NCI-H146 (cell line): ENCODE data around the gene OR51B6.
"Not testable (repeated sequence)": the region's sequence is repeated elsewhere in the genome, so short reads cannot be mapped to it uniquely, and the experiment has no call there.

Experiments used
- DNase-seq: peaks from one replicate; lab custom pipeline; 2025; lab: John Stamatoyannopoulos, UW

OR51B6 gene, protein sequence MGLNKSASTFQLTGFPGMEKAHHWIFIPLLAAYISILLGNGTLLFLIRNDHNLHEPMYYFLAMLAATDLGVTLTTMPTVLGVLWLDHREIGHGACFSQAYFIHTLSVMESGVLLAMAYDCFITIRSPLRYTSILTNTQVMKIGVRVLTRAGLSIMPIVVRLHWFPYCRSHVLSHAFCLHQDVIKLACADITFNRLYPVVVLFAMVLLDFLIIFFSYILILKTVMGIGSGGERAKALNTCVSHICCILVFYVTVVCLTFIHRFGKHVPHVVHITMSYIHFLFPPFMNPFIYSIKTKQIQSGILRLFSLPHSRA

DNA sequence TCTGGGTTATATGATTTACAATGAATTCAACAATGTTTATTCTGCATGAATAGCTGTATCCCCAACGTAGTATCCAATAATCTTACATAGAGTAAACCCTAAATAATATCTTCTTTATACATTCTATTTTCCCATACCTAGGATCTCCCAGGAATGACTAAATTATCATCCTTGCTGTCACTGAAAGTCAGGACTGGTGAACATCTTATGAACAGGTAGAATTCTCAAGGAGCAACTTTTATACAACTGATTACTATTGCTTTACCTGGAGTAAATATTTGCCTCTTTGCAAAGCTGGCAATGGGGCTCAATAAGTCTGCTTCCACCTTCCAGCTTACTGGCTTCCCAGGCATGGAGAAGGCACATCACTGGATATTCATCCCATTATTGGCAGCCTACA, at the start of gene OR51B6:
Gene OR51B6 (plus strand): TSS at position 301 of the 400 bp plus-strand sequence. CDS start 0 bp downstream, at position 301.
- no peak for DNase-seq

DNA sequence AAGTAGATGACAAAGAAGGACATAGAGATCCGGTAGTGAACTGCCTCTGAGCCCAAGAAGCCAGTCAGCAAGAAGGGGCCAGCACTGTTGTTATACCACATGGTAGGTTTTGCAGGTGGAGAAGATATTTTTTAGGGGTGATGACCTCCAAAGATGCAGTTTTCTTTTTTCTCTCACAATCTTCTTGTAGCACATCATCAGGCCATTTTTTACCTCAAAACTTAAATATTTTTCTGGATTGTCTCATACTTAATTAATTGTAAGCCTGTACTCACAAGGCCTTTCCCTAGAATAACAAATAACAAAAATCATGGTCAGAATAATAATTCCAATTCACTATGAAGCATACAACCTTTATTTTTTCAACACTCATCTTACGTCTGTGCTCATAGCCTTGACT, 49.5 kb upstream of the OR51B6 start, which contains the start of gene OR51B4:
Gene OR51B4 (minus strand): TSS at position 101 of the 400 bp plus-strand sequence. CDS start 0 bp downstream, at position 101.
- no peak for DNase-seq

DNA sequence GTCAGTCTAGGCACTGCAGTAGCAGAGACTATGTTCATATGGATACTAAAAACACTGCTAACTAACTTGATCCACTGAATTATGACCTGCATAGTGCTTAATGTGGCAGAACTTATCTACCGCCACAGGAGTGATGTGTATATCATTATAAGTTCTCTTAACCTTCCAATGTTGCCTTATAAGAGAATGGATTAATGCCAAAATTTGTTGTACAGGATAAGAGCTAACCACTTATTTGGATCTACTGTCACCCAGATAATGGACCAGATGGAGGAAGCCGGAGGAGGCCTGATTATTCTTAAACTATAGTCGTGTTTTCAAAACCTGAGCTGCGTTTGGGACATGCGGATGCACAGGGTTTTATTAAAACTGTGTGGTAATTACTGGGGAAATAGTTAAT, 47.7 kb upstream of the OR51B6 start:
- no peak for DNase-seq

DNA sequence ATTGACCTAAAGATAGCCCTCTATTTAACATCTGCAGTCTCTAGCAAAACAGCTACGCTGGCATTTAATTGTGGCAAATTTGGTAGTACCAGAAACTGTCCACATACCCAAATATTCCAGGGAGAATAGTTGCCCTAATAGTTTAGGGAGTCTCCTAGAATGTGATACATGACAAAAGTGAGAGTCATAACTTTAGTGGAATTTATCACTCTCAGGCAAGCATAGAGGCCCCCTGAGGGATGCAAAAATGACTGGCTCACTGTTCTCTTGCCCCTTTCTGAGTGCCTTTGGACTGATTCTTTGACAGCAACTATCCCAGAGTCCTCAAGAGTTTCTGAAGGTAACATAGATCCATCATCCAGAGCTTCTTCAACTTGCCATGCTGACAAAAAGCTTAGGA, 47.3 kb upstream of the OR51B6 start:
- no peak for DNase-seq

DNA sequence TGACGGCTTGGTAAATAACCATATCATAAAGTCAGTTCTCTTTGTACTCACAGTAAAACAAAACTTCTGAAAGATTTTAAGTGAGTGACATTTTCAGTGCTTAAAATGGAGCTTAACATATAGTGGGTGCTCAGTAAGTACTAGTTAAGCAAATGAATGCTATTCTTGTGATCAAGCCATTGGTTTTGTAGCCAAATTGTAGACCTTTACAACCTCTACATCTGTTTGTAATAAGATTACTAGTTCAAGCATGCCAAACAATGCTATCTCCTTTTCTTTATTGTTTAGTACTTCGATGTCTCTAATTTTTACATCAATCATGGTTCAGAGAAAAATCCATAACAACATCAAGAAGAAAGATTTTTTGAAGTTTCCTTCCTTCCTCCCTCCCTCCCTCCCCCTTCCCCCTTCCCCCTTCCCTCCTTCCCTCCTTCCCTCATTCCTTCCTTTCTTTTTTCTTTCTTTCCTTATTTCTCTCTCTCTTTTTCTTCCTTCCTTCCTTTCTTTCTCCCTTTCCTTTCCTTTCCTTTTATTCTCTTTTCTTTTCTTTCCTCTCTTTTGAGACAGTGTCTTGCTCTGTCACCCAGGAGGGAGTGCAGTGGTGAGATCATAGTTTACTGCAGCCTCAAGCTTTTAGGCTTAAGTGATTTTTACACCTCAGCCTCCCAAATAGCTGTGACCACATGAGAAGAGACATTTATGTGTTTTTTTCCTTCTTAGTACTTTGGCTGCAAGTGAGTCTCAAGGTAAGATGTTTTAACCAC, 43.9 kb upstream of the OR51B6 start:
- no peak for DNase-seq

DNA sequence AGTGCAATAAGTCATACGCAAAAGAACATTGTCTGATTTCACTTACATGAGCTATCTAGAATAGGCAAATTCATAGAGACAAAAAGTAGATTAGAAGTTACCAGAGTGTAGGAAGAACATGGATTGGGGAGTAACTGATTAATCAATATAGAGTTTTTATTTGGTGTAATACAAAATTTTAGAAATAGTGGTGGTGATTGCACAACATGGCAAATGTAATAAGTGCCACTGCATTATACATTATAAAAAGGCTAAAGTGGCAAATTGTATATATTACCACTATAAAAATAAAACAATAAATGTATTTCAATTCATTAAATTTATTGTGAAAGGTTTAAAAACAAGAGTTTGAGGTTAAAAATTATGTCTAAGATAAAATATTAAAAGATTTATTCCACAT, 40.9 kb upstream of the OR51B6 start:
- no peak for DNase-seq

DNA sequence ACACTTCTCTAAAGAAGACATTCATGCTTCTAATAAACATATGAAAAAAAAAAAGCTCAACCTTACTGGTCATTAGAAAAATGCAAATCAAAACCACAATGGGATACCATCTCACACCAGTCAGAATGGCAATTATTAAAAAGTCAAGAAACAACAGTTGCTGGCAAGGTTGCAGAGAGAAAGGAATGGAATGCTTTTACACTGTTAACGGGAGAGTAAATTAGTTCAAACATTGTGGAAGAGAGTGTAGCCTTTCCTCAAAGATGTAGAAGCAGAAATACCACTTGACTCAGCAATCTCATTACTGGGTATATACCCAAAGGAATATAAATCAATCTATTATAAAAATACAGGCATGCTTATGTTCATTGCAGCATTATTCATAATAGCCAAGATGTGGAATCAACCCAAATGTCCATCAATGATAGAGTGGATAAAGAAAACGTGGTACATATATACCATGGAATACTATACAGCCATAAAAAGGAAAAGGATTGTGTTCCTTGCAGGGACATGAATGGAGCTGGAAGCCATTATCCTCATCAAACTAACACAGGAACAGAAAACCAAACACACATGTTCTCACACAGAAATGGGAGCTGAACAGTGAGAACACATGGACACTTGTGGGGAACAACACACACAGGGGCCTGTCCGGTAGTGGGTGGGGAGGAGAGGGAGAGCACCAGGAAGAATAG, 37.8 kb upstream of the OR51B6 start:
- not testable (repeated sequence) for DNase-seq

DNA sequence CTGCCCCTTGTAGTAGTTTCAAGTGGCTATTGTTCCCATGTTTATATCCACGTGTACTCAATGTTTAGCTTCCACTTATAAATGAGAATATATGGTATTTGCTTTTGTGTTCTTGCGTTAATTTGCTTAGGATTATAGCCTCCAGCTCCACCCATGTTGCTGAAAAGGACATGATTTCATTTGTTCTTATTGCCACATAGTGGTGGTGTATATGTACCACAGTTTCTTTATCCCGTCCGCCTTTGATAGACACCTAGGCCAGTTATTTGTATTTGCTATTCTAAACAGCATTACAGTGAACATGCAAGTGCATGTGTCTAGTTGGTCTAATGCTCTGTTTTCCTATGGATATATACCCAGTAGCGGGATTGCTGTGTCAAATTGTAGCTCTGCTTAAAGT, 34.0 kb upstream of the OR51B6 start:
- DNase-seq = no peak

DNA sequence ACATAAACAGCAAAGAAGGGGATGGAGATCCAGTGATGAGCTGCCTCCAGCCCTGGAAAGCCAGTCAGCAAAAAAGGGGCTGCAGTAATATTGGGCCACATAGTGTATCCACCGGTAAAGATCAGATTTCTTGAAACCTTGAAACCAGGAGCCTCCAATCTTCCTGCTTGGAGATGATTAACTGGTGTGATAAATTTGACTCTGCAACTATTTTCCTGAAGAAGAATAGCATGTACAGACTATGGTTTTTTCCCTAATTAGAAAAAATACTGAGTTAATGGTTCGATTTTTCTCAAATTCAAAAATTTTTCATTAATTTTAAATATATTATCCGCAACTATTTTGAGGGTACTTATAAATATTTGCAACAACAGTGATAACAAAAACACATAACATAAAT, 27.1 kb upstream of the OR51B6 start, which contains the start of gene OR51B2:
Gene OR51B2 (minus strand): TSS at position 101 of the 400 bp plus-strand sequence. CDS start 0 bp downstream, at position 101.
- DNase-seq = no peak

DNA sequence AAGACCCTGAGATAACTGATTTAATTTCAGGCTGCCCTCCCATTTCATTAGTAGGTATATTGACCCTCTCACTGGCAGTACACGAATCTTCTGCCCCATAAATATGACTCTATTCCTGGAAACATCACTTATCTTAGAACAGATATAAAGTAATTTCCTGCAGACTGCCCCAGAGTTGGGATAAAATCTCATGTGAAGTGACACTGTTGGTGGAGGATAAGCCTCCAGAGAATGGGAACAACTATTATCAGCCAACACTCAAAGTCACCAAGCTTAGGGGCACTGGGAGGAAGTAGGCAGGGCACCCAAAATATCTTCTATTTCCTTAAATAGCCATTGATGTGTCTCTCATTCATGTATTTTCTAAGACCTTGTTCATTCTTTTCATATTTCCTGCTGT, 16.1 kb upstream of the OR51B6 start:
- DNase-seq = no peak

DNA sequence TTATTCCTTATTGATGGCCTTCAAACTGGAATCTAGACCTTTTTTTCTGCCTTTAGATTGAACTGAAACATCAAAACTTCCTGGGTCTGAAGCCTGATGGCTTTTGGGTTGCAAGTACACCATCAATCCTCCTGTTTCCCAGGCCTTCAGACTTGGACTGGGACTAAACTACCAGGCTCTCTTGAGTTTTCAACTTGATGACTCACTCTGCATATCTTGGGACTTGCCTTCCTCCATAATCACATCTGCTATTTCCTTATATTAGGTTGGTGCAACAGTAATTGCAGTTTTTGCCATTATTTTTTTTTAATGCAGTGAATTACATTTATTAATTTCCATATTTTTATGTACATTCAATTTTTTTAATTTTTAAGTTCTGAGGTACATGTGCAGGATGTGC, 15.0 kb upstream of the OR51B6 start:
- DNase-seq = no peak

DNA sequence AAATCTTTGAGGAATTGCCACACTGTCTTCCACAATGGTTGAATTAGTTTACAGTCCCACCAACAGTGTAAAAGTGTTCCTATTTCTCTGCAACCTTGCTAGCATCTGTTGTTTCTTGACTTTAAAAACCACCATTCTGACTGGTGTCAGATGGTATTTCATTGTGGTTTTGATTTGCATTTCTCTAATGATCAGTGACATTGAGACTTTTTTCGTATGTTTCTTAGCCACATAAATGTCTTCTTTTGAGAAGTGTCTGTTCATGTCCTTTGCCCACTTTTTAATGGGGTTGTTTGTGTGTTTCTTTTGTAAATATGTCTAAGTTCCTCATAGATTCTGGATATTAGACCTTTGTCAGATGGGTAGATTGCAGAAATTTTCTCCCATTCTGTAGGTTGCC, 14.1 kb upstream of the OR51B6 start:
- DNase-seq = not testable (repeated sequence)

DNA sequence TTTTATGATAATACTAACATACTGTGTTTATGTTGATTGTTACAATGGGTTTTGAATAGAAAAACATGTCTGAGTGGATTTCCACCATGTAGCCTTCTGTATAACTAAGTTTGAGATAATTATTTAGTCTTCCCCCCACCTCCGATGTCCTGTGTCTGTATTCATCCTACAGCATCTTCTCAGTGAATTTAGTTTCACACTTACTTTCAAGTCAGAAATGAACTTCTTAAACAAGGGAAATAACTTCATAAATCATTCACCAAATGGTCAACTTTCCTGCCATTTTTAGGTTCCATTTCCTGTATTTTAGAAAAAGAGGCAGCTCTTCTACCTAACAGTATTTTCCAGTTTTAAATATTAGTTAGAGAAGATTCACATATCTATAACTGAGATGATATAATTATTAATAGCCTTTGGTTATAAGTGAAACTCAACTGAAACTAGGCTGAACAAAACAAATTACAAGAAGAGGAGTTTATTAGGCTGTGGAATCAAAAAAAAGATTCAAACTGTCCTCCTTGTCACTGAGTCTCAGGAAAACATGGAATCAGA, 11.5 kb upstream of the OR51B6 start:
- DNase-seq = no peak

DNA sequence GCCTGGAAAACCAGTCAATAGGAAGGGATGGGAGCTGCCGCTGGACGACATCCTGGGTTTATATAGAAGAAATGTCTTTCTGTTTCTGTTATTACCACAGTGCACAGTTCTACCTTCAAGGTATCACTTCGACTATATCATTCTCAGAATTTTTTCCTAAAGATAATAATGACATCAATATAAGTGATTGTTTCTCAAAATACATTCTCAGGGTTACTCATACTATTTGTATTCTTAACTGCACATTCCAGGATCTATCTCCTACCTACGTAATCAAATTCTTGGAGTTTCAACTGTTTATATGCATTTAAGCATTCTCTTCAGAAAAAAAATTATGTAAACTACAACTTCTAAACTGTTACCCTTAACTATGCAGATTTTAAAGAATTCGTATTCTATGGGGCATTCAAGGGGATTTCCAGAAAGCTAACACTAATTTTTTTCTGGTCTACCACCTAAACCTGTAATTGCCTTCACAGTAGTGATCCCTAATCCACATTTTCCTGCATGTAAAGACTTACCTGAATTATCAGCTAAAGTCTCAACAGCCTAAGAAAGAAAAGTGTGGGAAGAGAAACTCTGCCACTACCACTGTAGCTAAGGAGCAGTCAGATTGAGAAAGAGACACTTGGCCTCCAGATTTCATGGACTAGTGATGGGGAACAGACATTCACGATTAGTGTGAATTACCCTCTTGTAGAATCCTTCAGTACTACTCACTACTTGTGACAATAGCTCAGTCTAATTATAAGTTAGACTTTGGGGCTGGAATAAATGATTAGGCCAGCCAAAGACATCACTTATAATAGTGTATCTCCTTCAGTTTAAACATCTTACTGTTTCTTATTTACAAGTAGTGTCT, 7.6 kb upstream of the OR51B6 start, which contains the start of gene OR51B5:
Gene OR51B5 (minus strand): TSS at position 51 of the 862 bp plus-strand sequence. CDS start 0 bp downstream, at position 51.
- no peak for DNase-seq

DNA sequence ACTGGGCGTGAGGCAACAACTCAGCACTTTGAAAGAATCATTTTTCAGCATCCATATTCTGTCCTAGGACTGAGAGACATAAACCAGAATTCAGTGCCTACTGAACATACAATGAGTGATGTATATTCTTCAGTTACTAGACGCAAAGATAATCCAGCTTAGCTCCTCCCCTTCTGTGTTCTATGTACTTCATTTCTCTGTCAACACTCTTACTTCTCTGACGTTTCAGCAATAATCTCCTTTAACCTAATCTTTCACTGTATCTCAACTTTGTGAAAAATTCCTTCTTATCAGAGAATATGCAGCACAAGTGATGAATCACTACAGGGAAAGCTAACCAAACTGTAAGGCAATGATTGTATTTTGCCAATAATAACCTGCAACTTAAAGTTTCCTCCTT, 5.5 kb upstream of the OR51B6 start:
- no peak for DNase-seq

DNA sequence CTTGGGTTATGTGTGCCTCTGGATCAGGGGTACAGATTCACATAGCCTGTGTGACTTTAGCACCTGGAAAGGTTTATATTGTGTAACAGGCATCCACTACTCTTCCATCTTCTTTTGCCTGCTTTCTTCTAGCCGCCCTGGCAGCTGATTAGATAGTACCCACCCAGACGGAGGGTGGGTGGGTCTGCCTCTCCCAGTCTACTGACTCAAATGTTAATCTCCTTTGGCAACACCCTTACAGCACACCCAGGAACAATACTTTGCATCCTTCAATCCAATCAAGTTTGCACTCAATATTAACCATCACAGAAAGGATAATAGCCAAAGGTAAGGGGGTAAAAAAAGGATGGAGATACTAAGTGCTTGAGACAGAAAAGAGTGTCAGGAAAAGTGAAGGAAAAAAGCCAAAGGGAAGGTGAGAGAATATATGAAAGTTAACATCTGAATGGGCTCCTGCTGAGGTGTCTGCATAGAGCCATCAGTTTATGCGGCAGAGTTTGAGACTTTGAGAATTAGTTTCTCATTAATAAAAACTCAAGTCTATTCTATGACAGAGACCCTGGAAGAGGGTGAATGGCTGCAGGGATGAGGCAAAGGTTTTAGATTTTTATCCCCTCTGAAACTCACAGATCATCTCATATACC, 2.6 kb upstream of the OR51B6 start:
- no peak for DNase-seq

DNA sequence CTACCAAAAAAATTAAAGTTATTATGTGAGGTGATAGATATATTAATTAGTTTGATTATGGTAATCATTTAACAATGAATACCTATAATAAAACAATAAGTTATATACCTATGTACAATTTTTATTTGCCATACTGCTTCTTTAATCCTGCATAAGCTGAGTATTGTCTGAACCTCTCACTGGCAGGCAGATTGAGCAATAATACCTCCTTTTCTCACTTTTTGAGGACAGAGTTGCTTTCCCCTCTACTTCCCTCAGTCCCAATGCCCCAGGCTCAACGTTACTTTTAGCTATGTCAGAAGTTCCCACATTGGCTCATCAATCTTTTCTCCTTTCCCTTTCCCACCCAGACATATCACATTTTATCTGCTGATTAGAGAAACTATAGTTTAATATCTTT, 1.8 kb upstream of the OR51B6 start:
- DNase-seq = no peak

DNA sequence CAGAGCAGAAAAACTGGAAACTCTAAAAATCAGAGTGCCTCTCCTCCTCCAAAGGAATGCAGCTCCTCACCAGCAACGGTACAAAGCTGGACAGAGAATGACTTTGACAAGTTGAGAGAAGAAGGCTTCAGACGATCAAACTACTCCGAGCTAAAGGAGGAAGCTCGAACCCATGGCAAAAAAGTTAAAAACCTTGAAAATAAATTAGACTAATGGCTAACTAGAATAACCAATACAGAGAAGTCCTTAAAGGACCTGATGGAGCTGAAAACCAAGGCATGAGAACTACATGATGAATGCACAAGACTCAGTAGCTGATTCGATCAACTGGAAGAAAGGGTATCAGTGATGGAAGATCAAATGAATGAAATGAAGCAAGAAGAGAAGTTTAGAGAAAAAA, 4.7 kb downstream of the OR51B6 start:
- DNase-seq = not testable (repeated sequence)

DNA sequence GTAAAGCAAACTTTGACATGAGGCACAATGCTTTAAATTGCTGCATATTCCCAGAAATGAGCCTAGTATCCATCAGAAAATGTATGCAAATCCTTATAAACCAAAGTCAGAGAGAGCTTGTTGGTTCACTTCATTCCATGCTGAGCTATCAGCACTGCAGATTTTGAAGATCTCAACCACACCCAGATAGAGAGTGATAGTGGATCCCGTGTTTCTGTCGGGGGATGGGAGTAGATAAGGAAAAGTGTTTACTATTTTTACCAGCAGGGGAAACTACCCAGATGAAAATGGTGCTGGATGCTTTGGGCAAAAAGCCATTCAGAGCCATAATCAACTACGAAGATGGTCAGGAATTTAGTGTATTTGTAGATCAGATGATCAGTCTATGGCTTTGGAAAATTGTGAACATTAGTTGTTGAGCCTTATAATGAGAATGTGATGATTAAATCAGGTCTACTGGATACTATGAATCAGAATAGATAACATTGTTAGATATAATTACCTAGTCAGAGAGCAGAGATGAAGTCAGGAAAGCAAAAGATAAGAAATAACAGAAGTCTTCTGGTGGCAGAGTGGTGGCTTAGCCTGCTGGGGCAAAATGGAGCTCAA, 10.8 kb downstream of the OR51B6 start:
- no peak for DNase-seq

DNA sequence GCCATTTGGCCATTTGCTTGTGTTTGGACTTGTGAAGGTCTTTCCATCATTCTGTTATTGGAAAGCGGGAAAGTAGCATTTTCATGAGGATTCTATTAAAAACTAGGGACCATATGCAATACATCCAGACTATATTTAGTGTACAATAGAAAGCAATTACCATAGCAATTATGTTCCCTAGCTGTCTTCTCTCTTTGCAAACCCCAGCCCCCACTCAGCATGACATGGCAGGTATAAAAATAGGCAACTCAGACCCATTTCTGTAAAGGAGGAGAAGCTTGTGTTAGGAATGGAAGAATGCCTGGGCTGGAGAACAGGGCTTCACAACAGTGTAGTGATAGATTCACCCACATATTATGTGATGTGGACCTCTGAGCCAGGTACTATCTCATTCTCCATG, 12.4 kb downstream of the OR51B6 start:
- DNase-seq = no peak
